Measurements from ENCODE around the gene PYGM.

PYGM gene

DNA sequence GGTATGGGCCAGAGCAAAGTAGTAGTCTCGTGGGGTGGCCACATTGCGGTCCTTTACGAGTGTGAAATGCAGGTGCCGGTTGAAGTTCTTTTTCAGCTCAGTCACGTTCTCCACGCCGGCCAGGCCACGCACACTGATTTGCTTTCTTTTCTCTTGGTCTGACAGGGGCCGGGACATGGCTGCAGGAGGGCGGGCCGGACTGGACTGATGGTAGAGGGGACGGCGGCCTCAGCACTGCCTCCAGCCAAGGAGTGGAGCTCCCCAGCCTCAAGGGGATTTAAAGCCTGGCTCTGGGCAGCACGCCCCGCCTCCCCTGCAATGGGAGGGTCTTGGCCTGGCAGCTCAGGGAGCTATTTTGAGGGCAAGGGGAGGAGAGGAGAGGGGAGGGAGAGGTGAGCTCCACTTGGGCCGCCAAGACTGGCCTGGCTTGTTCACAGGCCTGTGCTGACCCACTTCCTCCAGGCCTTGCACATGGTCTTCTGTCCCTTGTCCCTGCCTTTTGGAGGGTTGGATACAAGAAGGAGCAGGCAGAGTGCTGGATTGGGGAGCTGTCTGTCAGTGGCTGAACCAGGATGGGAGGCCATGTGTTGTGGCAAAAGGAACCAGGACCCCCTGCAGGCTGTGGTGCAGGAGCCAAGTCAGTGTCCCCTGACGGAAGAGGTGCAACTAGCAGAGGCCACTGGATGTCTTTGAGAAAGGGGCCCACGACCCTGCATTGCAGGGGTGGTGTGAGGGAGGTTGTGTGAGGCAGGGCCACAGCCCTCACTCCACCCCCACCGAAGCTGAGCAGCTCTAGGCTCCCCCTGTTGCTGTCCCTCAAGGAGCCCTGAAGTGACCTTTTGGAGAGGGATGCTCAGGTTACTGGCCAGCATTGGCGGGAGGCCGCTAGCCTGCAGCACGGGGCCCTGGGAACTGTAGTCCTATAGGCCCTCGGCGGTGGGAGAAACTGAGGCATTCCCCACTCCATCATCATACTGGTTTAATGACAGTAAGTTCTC, at the start of gene PYGM:
Gene PYGM (minus strand): TSS at position 253 of the 998 bp plus-strand sequence. CDS start 76 bp downstream, at position 177.
- no peak for DNase-seq (ENCODE audit: low read depth in 2 of 2)

DNA sequence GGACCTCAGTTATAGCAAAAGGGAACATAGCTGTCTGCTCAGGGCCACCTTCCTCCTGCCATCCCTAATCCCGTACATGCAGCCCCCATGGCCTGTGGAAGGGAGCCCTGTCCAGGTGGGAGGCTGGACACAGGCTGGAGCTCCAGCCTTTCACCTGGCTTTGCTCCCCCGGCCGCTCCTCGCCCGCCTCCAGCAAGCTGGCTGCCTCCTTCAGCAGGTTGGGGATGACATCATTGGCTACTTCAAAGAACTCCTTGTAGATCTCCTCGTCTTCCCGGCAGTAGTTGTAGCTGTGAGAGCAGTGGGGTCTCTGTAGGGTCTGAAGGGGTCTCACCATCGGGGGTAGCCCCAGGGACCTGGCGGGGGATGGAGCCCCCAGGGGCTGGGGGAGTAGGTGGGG, 45.7 kb upstream of the PYGM start:
- no peak for DNase-seq (ENCODE audit: low read depth in 2 of 2)

DNA sequence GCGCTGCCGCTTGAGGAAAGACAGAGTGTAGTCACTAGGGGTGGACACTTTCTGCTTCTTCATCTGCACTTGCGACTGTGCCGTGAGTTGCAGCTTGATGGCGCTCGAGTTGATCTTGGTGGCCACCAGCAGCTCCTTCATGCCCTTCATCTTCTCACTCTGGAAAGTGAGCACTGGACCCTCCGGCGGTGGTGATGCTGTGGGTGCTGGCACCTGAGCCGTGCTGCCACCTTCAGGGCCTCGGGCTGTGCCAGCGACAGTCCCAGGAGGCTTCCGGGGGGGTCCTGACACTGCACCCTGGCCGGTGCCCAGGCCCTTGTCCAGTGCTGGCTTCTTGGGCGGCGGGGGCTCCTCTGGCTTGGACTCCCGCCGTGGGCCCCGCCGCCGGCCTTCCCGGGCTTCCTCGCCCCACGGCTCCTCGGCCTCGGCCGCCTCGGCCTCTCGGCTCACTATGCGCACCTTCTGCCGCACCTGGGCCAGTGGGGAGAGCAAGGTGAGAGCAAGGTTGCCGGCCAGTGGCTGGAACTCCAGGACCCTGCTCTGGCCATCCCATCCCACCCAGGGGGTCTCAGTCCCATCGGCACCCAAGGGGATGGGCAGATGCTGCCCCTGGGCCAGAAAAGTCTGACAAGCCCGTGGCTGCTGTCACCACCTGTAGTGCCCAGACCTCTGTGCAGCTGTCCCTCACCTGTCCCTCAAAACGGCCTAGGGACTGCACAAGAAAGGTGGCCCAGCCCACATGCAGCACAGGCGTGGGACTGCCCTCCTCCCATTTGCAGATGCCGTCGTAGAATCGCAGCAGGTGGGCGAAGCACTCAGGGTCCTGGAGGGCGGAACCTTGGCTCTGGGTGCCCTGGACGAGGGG, 44.8 kb upstream of the PYGM start:
- DNase-seq (ENCODE audit: low read depth in 2 of 2): no peak

DNA sequence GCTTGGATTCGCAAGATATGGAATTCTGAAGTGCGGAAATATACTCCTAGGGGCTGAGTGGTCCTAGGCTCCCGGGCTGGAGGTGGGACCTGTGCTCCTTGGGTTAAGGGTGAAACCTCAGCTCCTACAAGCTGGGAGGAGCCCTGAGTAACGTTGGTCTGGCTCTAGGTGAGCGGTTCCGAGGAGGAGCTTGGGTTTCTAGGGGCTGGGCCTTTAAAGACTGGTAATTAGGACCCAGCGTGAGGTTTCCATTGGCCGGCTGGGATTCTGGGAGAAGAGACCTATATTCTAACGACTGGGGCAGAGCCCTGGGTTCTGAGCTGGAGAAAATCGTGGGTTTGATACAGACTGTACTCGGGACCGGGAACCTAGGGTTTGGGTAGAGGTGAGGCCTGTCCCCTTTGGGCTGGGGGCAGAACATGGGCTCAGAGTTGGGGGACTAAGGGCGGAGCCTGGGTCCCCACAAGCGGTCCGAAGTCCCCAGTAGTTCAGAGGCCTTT, 44.1 kb upstream of the PYGM start:
- DNase-seq (ENCODE audit: low read depth in 2 of 2): no peak

DNA sequence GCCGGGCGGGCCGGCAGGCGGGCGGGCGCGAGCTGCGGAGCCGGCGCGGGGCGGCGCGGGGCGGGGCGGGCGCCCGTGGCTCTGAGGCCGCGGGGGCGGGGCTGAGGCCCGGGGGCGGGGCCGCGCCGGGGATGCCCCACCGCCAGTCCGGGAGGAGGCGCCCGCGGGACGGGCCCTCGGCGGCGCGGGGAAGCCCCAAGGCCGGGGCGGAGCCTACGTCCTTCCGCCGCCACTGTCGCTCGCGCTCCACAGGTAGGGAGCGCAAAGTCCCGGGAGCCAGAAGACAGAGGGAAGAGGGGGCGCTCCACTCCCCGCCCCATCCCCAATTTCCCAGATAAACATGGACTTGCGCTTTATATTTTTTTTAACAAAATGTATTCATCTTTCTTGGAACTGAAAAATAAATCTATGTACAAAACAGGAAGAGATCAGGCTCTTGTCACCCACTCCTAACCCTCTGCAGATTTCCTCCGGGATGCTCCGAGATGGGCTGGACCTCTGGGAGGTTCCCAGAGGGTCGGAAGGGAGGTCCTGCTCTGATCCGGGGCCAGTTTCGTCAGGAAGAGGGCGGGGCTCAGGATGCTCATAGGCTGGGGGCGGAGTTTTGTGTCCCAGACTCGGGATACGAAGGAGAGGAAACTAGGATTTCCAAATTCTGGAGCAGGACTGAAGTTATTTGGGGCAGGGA, 43.5 kb upstream of the PYGM start, which contains the start of gene MAP4K2:
Gene MAP4K2 (minus strand): TSS at position 57 of the 688 bp plus-strand sequence. CDS start 65 bp downstream, outside the sequence.
- DNase-seq (ENCODE audit: low read depth in 2 of 2): peak; percentile 73 to 83

DNA sequence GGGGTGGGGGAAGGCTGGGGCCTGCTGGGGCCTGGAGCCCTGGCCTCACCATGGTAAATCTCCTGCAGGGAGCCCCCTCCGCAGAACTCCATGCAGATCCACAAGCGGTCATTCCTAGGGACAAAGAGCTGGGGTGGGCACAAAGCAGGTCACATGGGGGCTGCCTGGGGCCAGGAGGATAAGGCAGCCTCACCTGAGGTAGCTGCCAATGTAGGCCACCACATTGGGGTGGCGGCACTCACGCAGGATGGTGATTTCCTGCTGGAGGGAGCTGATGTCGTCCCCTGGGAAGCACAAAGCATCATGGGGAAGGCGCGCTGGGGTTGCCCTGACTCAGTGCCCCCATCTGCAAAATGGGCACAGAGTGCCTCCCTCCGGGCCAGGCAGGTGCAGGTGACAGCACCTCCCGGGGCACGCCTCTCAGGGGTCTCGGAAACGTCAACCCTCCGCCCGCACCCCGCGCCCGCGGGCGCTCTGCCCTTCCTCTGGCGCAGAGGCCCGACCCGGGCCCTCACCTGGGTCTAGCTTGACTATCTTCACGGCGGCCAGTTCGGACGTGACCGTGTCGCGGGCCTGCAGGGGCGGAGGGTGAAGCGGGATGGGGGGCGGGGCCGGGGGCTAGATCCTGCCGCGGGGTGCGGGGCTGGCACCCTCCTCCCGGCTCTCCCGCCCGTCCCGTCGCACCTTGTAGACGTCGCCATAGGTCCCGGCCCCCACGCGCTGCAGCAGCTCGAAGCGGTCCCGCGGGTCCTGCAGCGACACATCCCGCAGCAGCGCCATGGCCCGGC, 42.8 kb upstream of the PYGM start:
- DNase-seq (ENCODE audit: low read depth in 2 of 2): no peak

DNA sequence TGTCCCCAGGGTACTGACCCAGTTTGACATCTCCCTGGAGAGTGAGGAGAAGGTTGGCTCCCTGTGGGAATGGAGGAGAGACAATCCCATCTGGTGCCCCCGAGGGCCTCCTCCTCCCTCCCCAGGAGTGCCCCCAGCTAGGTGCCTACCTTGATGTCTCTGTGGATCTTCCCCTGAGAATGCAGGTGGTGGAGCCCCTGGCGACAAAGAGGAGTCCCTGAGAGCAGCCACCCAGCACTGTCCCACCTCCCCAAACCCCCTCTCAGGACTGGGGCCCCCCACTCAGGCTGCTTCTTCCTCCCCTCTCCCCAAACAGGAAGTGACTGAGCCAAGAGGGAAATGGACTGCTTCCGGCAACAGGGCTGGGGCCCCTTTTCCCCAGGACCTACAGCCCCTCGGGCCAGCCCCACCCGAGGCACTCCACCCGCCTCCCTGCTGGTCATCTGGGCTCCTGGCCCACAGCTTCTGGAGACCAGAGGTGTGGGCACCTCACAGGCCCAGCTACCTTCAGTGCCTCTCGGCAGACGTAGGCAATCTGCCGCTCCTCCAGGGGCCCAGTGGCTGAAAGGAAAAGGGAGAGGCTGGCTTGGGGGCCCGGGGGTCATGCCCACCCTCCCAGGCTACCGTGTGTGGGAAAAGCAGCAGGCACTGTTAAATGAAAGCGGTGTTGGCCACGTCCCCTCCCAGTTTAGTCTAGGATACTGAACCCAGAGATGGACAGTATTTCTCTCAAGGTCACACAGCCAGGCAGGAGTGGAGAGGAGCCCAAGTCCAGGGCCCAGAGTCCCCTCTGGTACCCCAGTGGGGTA, 42.0 kb upstream of the PYGM start:
- DNase-seq (ENCODE audit: low read depth in 2 of 2): no peak

DNA sequence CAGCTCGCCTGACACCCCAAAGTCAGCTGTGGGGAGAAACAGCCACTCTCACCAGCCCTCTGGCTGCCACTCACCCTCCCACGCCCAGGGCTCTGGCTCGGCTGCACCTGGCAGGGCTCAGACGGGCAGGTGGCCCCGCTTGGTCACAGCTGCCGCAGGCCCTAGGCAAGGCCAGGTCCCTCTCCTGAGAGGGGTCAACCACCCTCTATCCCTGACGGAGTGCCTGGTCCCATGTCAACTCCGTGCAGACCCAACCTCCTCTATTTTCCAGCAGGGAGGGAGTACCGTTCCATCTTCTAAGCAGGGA, 41.3 kb upstream of the PYGM start:
- DNase-seq (ENCODE audit: low read depth in 2 of 2): no peak

DNA sequence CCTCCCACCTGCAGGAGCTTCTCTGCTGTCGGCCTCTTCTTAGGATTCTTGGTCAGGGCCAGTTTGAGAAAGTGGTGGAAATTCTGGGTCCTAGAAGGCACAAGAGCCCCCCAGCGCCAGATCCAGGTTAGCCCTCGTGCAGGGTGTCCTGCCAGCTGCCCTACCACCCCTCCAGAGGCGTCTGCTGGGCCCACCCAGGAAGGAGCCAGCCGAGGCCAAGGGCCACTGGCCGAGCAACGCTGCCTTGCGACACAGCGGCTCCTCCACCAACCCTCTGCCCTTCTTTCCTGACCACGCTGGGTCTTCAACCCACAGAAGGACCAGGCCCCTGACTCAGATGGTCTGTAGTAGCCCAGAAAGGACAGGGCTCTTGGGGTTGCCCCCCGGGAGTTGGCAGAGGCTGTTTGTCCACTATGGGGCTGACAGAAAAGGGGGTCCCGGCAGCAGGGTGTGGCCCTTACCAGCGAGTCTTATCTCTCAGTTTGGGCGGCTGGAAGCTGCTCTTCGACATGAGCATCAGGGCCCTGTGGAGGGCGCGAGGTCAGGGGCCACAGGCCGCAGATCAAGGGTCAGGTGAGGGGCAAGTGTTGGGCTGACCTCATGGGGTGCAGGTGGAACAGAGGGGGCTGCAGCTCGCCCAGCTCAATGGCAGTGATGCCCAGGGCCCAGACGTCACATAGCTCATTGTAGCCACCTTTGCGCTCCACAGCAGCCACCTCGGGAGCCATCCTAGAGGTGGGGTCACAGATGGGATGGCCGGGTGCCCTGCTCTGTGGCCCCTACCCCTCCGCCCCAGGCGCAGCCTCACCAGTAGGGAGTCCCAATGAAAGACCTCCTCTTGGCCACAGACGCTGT, 40.8 kb upstream of the PYGM start:
- no peak for DNase-seq (ENCODE audit: low read depth in 2 of 2)

DNA sequence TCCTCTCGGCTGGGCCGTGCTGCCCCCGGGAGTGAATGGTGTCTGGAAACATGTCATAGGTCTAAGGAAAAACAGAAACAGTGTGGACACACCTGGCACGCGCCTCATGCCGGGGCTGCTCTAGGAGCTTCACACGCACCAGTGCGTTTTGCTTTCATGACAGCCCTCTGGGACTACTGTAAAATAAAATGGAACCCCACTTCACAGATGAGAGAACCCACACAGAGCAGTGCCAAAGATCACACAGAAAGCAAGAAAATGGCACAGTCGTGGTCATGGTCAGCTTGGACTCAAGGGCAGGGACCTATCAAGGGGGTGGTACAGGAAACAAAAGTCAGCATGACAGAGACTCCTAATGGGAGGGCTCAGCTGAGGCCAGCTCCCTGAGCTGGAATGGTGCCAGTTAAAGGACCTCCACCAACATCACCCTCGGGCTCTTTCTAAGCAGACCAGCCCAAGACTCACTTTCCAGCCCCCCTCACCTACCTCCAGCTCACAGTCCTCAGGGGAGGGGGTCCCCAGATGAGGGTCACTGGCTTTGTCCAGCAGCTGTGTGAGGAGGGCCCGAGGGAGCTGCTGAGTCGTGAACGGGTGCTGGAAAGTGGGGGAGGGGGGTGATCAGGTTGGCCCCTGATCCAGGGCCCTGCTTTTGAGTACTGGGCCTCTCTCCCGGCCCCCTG, 40.0 kb upstream of the PYGM start:
- DNase-seq (ENCODE audit: low read depth in 2 of 2): no peak

DNA sequence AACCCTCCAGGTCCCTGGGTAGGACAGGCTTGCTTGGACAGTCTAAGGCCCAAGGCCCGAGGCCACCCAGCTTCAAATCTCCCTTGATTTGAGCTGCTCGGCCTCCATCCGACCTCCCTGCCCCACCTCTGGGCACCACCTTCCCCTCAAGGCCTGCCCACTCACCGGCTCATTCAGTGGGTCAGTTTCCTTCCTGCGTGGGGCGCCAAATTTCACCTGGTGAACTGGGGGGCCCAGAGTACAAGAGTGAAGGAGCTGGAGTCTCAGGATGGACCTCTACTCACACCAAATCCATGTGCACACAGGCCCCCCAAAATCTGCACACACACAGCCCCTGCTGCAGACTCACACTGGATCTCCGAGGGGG, 39.5 kb upstream of the PYGM start:
- DNase-seq (ENCODE audit: low read depth in 2 of 2): no peak

DNA sequence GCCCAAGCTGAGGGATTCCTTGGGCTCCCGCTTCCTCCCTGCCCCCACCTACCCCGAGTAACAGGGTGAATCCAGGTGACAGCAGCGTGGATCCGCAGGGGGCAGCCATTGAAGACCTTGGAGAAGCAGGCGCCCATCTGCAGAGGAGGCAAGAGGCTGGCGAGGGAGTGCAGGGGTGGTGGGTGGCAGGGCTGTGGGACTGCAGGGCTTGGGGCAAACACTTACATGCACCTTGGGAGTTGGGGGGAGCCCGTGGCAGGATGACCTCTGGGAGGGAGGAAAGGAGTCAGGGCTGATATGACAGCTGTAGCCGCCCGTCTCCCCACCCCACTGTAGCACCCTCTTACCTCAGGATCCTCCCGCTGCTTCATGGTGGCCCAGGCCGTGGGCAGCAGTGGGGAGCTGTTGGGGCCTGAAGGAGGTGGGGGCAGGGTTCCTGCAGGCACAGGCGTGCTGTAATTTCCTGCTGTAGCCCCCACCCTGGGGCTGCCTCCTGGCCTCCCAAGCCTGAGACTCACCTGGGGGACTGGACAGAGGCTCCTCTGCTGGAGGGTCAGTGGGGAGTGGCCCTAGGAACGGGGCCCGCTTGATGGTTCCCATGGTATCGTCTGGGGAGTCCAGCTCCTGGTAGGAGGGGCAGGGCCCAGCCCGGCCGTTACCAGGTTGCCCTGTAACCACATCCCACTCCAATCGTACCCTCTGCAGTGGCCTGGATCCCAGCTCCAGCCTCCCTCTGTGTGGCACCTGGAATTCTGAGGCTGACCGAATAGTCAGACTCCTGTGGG, 37.2 kb upstream of the PYGM start:
- DNase-seq (ENCODE audit: low read depth in 2 of 2): no peak

DNA sequence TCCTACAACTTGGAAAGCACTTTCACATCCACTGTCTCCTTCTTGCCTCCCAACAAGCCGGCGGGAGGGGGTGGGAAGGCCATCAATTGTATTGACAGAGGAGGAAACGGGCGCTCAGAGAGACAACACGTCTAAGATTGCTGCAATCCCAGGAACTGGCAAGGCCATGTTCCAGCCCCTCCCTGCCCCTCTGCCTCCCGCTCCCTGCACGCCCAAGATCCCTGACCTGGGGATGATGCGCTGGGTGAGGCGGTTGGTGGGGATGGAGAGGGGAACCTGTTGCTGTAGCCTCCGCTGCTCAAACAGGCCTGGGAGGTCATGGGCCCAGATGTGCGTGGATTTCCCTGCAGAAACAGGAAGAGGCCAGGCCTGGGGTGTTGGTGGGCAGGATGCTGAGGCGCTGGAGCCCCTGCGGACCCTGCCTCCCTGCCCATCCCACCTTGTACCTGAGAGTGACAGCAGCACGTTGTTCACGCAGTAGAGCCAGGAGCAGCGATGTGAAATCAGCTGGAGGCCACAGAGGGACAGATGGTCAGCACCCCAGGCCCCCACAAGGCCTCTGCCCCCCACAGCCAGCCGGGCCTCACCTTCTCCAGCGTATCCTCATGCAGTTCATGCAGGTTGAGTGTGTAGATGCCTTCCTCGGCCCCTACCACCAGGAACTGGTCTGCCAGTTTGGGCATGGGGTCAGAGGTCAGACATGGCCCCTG, 36.4 kb upstream of the PYGM start:
- DNase-seq (ENCODE audit: low read depth in 2 of 2): no peak

DNA sequence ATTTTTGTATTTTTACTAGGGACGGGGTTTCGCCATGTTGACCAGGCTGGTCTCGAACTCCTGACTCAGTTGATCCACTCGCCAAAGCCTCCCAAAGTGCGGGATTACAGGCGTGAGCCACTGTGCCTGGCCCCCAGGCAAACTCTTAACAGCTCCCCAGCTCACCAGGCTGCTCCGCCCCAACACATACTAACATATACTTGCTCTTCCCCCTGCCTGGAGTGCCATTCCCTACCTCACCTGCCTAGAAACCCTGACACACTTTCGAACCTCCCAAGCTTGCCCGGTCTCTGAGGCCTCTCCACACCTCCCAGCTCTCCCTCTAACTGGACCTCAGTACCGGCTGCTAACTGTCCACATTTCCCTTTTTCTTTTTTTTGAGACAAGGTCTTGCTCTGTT, 34.8 kb upstream of the PYGM start:
- no peak for DNase-seq (ENCODE audit: low read depth in 2 of 2)

DNA sequence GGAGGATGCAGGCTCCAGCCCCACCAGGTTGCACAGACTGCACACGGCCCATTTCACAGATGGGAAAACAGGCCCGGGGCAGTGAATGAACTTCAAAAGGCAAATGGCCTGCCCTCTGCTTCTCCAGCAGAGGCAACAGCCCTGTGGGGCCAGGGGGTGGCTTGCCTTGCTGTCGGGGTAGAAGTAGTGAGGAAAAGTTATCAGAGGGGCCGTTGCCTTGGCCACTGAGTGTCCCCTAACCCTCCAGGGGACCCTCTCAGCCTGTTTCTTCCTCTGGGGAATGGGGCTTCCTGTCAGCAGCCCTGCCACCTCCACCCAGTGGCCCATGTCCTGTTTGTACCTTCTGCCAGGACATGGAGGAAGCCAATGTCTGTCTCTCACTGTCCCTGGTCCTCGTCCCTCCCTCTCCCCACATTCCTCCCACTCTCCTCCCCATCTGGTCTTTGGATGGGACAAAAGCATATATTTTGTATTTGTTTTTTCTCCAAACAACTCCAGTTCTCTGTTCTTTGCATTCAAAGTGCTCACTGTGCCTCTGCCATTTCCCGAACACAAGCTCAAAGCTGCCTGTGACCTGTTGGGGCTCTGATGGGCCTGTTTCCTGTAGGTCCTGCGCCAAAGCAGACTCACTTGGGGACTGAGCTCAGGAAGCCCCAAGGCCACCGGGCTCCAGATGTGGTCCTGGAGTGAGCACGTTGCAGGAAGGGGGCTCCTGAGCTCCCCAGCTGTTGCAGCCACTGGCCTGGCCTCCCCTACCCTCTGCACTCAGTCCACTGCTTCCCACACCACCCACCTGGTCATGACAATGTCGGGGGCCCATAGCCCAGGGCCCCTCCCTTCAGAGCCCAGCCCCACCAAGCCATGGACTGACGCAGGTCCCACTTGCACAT, 33.7 kb upstream of the PYGM start:
- DNase-seq (ENCODE audit: low read depth in 2 of 2): no peak

DNA sequence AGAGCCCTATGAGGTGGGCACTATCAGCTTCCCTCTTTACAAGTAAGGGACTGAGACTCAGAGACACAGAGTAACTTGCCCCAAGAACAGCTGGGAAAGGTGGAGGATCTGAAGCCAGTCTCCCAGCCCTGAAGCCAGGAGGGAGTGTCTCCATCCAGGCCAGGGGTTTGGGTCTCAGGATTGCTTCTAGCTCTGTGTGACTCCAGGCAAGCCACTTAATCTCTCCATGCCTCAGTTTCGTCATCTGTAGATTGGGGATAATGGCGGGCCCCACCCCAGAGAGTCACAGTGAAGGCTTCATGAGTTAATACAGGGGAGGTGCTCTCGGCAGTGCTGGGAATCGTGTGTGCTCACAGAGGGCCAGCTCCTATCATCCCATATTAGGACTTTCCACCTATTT, 32.7 kb upstream of the PYGM start:
- no peak for DNase-seq (ENCODE audit: low read depth in 2 of 2)

Measured in stimulated activated CD4-positive, alpha-beta T cell treated with anti-CD3 and anti-CD28 coated beads, Interleukin-1b, Interleukin-23, amount 100 ng/mL, for 1 hour (primary cell).